Body of pancreas (tissue), 4 donors: ENCODE measurements around the gene TET3. TPM values are rescaled to one million over a fixed set of nuclear protein-coding genes. Genes with fewer than 3 reads are reported as not detected.

Source experiments
- ATAC-seq: fragments of 150-250 bp; one replicate; pipeline ENCODE4 v1.9.1; 2016
- DNase-seq, 4 donors: peaks; one replicate each; pipeline ENCODE4 v3.0.0-alpha.2; 2019
- H3K27ac ChIP-seq, 4 donors: fragments of 200-600 bp; sonication (generic); 1 replicate in 3 of 4; 2 replicates in 1 of 4; pipeline versions ENCODE4 v1.5.1 to v1.6.1; 2016 to 2019; ENCODE audit warnings: mild to moderate bottlenecking in 1 of 4, mixed read lengths in 1 of 4, moderate library complexity in 1 of 4
- H3K27me3 ChIP-seq, 2 donors: fragments of 200-600 bp; sonication (generic); one replicate each; pipeline ENCODE4 v1.6.0; 2016; ENCODE audit warnings: mild to moderate bottlenecking in 1 of 2
- H3K36me3 ChIP-seq, 2 donors: fragments of 200-600 bp; sonication (generic); replicated peaks in 1 of 2; 2 replicates each; pipeline ENCODE4 v1.5.1; 2016; ENCODE audit warnings: low read depth in 2 of 2; ENCODE audit not compliant: insufficient read depth in 1 of 2
- H3K4me1 ChIP-seq: fragments of 200-600 bp; sonication (generic); one replicate; pipeline ENCODE4 v1.6.0; 2016
- H3K4me3 ChIP-seq, 2 donors: fragments of 200-600 bp; sonication (generic); 1 replicate in 1 of 2; 2 replicates in 1 of 2; pipeline ENCODE4 v1.5.1; 2016 to 2019
- H3K9me3 ChIP-seq, 3 donors: fragments of 200-600 bp; sonication (generic); 1 replicate in 2 of 3; 2 replicates in 1 of 3; pipeline ENCODE4 v1.5.1; 2016
- CTCF ChIP-seq, 7 experiments: fragments of 450-650 bp in 4 of 7; fragments of 200-600 bp in 3 of 7; sonication (generic) in 3 of 7; IDR thresholded peaks; one replicate each; pipeline ENCODE4 v1.5.1; 2016 to 2019; ENCODE audit warnings: antibody characterized with exemption in 7 of 7
- POLR2A ChIP-seq, 3 donors: fragments of 450-650 bp; IDR thresholded peaks; one replicate each; pipeline ENCODE4 v1.6.1; 2016; ENCODE audit warnings: antibody characterized with exemption in 3 of 3, mild to moderate bottlenecking in 2 of 3
- WGBS, 2 donors: methylation state at CpG; one replicate each; pipeline ENCODE4 v1.1.5; 2017; 5-methylcytosine and 5-hydroxymethylcytosine counted together
- intact Hi-C: fragments of 100-400 bp; cut with DNase I; formaldehyde crosslinking; loops from one replicate; pipeline ENCODE4 v1.15.1; 2023
- total RNA-seq, 2 donors: library from RNA; depleted of rRNA; stranded (reverse); fragments of >200 nt; gene quantifications; one replicate each; pipeline ENCODE4 v1.1.0, GENCODE V29; 2016

TET3 gene
- total RNA-seq, 2 donors from 2014 or later = 6.7 to 7.3 TPM

DNA sequence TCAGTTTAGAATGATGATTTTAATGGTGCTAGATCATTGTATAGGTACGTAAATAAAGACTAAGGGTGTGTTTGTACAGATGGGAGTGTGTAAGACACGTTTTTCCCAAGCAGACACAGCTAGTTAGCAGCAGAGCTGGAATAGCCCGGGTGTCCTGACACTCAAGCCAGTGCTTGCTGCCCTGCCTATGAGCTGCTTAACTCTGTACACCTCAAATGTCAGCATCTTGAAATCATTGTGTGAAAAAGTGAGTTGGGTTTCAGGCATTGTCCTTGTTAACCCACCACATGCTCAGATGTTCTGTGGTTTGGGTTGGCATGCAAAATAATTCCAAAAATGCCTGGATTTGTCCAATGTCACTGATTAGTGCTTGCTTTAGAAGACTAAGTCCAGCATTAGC, 13.0 kb upstream of the TET3 start:
- intact Hi-C loops = no loop called here
- ATAC-seq (no peak), DNase-seq (no peak)
- Histone ChIP-seq H3K4me1 (peaks cover 18% of the 10 kb centered on the region), H3K9me3 (no peaks in the 10 kb centered on the region), H3K4me3 (no peak overlapping the region), H3K27ac (no peak overlapping the region), H3K36me3 (no peaks in the 10 kb centered on the region), H3K27me3 (no peaks in the 10 kb centered on the region)
- WGBS, 2 donors = 46 to 55% methylated on average over 3 of the region's 3 CpGs
- no peak for TF ChIP-seq POLR2A (IDR thresholded peaks at IDR 0.05)
- no peak for TF ChIP-seq CTCF (IDR thresholded peaks at IDR 0.05)

DNA sequence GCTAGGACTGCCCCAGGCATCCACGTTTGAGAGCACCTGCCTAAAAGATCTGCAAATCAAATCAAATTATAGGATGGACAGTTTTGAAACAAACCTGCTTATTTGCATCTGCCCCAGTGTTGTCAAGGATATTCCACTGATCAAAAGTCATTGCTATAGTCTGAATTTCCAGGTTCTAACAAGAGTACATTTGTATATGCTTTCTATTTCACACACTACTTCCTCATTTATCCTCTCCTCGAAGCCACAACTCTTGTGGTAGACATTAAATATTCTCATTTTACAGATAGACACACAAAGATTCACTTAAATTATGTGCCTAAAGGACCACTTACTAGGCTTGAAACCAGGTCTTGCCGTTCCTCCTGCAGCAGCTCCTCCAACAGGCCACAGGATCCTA, 11.9 kb upstream of the TET3 start:
- DNase-seq = no peak
- no peak for ATAC-seq
- Histone ChIP-seq H3K36me3 (no peaks in the 10 kb centered on the region), H3K4me3 (no peak overlapping the region), H3K27ac (no peak overlapping the region), H3K27me3 (no peaks in the 10 kb centered on the region), H3K4me1 (peaks cover 18% of the 10 kb centered on the region), H3K9me3 (no peaks in the 10 kb centered on the region)
- intact Hi-C loops = no loop called here
- TF ChIP-seq CTCF (IDR thresholded peaks at IDR 0.05) (no peak), POLR2A (IDR thresholded peaks at IDR 0.05) (no peak)
- 56 to 80% methylated on average over 3 of the region's 3 CpGs for WGBS, 2 donors

- Histone ChIP-seq H3K27ac (no peak overlapping the region), H3K9me3 (no peaks in the 10 kb centered on the region), H3K4me3 (no peak overlapping the region), H3K27me3 (no peaks in the 10 kb centered on the region), H3K36me3 (no peaks in the 10 kb centered on the region), H3K4me1 (peaks cover 20% of the 10 kb centered on the region)
- intact Hi-C loops = no loop called here
- DNase-seq (no peak), ATAC-seq (no peak)
- WGBS, 2 donors = 93 to 97% methylated on average over 3 of the region's 3 CpGs
- TF ChIP-seq CTCF (IDR thresholded peaks at IDR 0.05) (no peak), POLR2A (IDR thresholded peaks at IDR 0.05) (no peak)
Measured at GRCh38 chr2:73975731-73976130, 9.0 kb upstream of the TET3 start.

- Histone ChIP-seq H3K4me3 (no peak overlapping the region), H3K4me1 (peaks cover 20% of the 10 kb centered on the region), H3K9me3 (no peaks in the 10 kb centered on the region), H3K36me3 (no peaks in the 10 kb centered on the region), H3K27ac (no peak overlapping the region), H3K27me3 (no peaks in the 10 kb centered on the region)
- 100% methylated on average over 1 of the region's 1 CpG for WGBS, 2 donors
- ATAC-seq (no peak), DNase-seq (no peak)
- intact Hi-C loops = no loop called here
- TF ChIP-seq POLR2A (IDR thresholded peaks at IDR 0.05) (no peak), CTCF (IDR thresholded peaks at IDR 0.05) (no peak)
Measured at GRCh38 chr2:73976803-73977202, 7.9 kb upstream of the TET3 start.

DNA sequence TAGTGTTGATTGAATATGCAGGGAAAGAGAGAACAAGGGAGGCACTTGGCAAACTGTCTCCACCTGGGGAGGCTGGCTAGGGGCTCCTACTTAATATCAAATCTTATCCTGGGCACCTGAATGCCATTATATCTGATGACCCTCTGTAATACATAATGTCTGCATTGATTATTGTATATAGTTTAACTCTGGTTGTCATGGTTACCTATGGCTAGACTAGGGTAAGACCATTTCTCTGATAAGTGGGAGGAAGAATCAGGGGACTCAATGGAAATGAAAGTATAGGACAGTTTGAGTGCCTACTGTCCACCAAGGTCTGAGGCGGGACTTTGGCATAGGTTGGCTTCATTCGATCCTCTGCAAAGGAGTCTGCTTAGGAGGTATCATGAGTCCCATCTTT, 7.2 kb upstream of the TET3 start:
- TF ChIP-seq CTCF (IDR thresholded peaks at IDR 0.05) = no peak
- no peak for TF ChIP-seq POLR2A (IDR thresholded peaks at IDR 0.05)
- Histone ChIP-seq H3K4me1 (peaks cover 25% of the 10 kb centered on the region), H3K4me3 (no peak overlapping the region), H3K27me3 (no peaks in the 10 kb centered on the region), H3K9me3 (no peaks in the 10 kb centered on the region), H3K36me3 (no peaks in the 10 kb centered on the region), H3K27ac (no peak overlapping the region)
- no peak for ATAC-seq
- intact Hi-C loops = no loop called here
- 94 to 97% methylated on average over 2 of the region's 2 CpGs for WGBS, 2 donors
- DNase-seq = no peak
